Muscle of back (tissue), 11 donors: ENCODE data around the gene ABHD11. TPM values are rescaled to one million over a fixed set of nuclear protein-coding genes. Genes with fewer than 3 reads are reported as not detected.

Experiments used
- DNase-seq, 3 donors: peaks; one replicate each; pipeline versions ENCODE4 v3.0.0 to v3.0.0-alpha.2; 2013
- polyA plus RNA-seq, 10 donors: library from polyadenylated mRNA; unstranded; fragments of 120-200 nt; gene quantifications; one replicate each; pipeline ENCODE4 v1.2.1, GENCODE V29; 2013; ENCODE audit not compliant: insufficient read length in 10 of 10

Gene ABHD11
- polyA plus RNA-seq, 10 donors: 8.6 to 14.4 (median 10.9) TPM

DNA sequence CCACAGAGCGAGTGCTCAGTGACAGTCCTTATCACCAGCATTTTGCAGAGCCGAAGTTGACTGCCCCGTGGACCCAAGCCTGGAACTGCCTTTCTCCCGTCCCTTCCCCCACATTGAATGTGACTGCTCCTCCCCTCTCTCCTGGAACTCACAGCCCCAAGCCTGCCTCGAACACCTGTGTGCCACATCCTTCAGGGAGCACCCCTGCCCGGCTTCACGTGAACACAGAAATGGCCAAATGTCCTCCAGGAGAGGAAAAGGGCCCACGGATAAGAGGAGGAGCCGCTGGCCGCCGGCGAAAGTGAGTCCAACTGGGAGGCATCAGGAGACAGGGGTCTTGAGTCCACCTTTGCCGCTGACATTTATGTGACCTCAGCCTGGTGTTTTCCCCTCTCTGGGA is 35.4 kb downstream of the ABHD11 start:
- no peak for DNase-seq

DNA sequence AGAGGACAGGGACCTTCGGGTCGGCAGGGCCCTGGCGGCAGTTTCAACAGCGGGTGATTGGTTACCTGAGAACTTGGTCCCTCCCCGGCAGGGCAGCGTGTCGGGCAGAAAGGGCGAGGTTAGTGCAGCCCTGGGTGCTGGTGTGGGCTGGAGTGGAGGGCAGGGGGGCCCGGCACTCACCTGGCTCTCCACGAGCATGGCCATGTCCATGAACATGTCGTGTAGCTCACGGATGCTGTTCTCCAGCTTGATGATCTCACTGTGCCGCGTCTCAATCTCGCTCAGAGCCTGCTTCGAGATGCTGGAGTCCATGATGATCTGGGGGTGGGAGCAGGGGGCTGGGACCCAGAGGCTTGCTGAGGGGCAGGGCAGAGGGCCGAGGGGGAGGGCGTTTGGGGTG is 35.9 kb downstream of the ABHD11 start:
- DNase-seq: no peak

DNA sequence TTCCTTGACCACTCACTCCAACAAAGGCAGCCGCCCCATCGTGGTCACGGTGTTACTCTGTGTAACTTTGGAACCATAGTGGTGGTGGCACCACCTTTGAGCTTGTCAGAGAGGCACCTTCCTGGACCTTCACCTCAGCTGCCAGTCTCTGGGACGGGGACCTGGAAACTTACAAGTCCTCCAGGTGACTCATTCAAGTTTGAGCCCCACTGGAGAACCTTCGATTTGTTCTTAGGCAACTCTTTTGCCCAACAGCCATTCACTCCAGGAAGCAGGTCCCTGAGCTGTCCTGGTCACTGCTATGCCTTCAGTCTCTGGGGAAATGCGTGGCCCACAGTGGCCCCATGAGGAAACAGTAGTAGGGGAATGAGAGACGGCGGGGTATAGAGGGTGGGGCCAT is 36.4 kb downstream of the ABHD11 start:
- no peak for DNase-seq

DNA sequence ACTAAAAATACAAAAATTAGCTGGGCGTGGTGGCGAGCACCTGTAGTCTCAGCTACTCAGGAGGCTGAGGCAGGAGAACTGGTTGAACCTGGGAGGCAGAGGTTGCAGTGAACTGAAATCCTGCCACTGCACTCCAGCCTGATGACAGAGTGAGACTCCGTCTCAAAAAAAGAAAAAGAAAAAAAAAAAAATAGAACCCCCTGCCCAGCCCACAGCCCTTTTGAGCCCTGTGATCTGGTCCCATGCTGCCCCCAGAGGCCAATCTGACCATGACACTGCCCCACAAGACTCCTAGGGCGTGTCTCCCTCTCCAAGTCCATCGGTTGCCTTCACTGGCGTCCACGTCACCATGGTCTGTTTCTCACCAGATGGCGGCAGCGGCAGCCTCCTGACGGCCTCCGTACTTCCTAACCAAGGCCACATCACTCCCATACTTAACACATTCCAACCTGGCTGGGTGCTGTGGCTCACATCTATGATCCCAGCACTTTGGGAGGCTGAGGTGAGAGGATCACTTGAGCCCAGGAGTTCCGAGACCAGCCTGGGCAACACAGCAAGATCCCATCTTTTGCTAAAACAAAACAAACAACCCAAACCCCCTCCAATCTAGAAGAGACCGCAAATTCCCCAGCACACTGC is 37.1 kb downstream of the ABHD11 start:
- DNase-seq: peak in 2 of 3 donors; percentile 39 to 41

DNA sequence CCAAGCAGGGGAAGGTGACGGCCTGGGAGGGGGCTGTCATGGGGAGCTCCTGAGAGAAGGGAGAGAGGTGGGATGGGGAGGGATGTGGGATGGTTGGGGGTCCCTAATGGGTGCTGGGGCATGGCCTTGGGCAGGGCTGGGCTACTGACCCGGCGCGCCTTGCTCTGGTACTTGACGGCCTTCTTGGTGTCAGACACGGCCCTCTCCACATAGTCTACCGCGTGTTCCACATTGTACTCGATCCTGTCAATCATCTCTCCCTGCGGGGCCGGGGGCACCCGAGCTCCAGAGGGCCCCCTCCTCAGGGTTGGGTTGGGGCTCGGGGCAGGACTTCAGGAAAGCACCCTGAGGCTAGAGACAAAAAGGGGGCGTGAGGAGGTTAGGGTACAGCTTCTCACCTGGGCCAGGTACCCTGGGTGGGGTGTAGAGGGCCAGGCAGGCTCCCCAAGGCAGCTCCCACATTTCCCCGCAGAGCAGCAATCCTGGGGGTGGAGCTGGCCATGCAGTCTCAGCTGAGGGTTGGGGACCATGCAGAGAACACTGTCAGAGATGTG is 37.9 kb downstream of the ABHD11 start:
- no peak for DNase-seq

DNA sequence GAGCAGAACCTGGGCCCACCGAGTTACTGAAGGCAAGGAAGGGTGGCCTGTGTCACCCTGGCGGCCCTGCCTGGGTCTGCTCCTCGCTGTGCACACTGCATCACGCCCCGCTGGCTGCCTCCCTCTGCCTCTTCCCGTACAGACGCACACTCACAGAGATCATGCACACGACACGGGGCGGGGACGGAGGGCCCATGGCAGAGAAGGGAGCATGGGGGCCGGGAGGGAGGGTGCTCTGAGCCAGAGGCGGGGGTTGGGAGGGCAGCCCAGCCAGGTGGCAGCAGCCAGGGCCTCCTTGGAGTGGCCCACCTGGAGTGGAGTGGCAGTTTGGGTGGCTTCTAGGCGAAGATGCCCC is 38.6 kb downstream of the ABHD11 start:
- no peak for DNase-seq

DNA sequence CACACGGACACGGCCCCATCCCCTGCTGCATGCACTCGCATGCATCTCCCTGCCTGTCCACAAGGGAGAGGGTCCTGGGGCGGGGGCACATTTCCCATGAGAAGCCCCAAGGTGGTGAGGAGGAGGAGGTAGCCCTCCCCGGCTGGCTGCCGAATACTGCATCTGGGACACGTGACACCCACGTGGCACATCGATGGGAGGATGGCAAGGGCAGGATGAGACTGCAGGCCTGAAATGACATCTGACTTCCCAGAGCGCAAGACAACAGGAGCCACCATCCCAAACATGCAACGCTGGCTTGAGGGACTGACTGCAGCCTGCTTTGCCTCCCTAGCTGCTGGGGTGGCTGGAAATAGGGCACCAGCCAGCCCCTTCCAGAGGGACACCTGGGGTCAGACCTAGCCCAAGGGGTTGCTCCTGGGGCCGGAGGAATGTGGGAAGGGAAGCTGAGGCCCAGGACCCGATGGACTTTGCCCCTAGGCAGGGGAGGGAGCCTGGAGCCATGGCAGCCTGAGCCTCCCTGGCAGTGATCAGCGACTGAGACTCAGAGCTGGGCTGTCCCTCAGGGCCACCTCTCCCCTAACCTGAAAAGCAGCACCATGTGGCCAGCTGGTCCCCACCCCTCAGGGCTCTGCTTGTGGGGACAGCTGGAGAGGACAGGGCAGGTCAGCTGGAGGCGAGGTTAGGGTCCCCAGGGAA is 39.1 kb downstream of the ABHD11 start:
- DNase-seq: no peak

DNA sequence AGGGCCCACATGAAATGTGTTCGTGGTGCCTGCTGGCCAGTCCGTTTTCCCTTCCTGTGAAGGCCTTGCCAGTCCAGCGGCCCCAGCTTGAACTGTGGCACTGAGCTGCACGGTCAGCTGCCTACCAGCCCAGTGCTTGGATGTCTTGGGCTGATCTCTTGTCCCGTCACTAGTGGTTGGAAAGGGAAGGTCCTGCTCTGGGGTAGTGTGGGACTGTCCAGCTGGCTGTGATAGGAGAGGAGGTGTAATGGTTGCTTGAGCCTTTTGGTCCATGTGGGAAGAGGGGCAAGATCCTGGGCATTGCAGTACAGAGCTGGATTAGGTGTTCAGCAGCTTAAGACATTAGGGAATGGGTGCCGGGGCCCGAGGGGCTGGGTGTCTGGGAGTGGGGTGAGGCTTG is 40.2 kb downstream of the ABHD11 start:
- DNase-seq: no peak

DNA sequence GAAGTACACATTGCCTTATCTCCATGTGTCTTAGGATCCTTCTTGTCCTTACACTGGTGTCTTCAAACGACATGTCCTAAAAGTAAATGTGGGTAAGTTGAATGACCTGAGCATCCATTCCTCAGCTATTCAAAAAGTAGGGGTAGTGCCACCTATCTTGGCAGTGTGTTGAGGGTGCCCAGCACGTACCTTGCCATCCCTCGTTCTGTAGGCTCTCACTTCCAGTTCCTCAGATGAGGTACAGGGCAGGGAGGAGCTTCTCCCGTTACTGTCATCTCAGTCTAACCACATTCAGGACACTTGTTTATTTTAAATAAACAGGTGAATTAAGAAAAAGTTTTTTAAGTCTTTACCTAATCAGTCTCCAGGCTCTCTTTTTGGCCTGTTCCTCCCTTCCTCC is 42.2 kb downstream of the ABHD11 start:
- no peak for DNase-seq

DNA sequence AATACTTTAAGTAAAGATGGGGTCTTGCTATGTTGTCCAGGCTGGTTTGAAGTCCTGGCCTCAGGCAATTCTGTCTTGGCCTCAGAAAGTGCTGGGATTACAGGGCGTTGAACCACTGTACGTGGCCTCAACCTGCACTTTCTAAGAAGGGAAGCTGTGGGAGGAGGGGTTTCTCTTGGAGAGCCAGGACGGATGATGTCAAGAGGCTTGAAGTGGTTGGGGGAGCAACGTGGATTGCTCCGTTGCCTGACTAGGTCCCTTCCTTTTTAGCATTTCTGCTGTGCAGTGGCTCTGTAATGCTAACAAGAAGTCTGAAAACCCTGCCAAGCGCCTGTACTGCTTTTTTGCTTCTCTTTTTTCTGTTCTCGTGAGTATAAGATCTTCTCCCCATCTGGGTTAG is 48.0 kb downstream of the ABHD11 start:
- no peak for DNase-seq

DNA sequence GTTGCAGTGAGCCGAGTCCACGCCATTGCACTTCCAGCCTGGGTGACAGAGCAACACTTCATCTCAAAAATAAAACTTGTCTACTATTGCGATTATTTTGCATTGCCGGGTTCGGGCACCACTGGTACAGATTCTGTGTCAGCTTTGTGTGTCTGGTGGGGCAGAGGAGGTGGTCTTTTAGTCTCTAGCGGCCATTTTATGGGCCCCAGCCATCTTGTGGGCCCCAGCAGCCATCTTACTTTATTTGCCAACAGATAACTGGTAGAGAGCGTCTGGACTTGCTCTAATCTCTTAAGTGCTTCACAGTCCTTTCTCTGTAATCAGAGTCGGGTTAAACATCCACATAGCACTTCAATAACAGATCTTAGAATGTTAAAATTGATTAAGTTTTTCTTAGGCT is 50.3 kb downstream of the ABHD11 start:
- no peak for DNase-seq

Other genes with a start within 250 kb of the ABHD11 start
- gene BAZ1B, start 216.5 kb downstream of the ABHD11 start, polyA plus RNA-seq: 10 to 100 TPM; 46.3 to 60.5 (median 50.3) TPM
- 10 to 100 TPM; 27.2 to 34.7 (median 31.0) TPM for gene BCL7B, start 181.1 kb downstream of the ABHD11 start, polyA plus RNA-seq
- 10 to 100 TPM; 21.1 to 33.8 (median 26.3) TPM for gene TBL2, start 160.2 kb downstream of the ABHD11 start, polyA plus RNA-seq
- 1 to 10 TPM in 2 of 10 donors, under 1 TPM in 7, not detected in 1; 0.13 to 1.3 (median 0.22) TPM for gene MLXIPL, start 114.3 kb downstream of the ABHD11 start, polyA plus RNA-seq
- 1 to 10 TPM; 1.9 to 4.4 (median 2.6) TPM for gene VPS37D, start 71.0 kb downstream of the ABHD11 start, polyA plus RNA-seq
- 1 to 10 TPM; 5.6 to 7.4 (median 6.6) TPM for gene DNAJC30, start 55.3 kb downstream of the ABHD11 start, polyA plus RNA-seq
- gene BUD23, start 55.2 kb downstream of the ABHD11 start, polyA plus RNA-seq: 10 to 100 TPM; 65.5 to 73.3 (median 69.5) TPM
- gene STX1A, start 19.1 kb downstream of the ABHD11 start, polyA plus RNA-seq: 10 to 100 TPM in 5 of 10 donors, 1 to 10 TPM in 5; 6.2 to 12.2 (median 9.9) TPM
- gene CLDN3, start 31.5 kb upstream of the ABHD11 start, polyA plus RNA-seq: under 1 TPM in 6 of 10 donors, not detected in 4; 0.16 to 0.29 (median 0.24) TPM
- gene CLDN4, start 92.2 kb upstream of the ABHD11 start, polyA plus RNA-seq: 1 to 10 TPM in 3 of 10 donors, under 1 TPM in 7; 0.22 to 7.9 (median 0.54) TPM
- 1 to 10 TPM in 6 of 10 donors, under 1 TPM in 4; 0.45 to 1.8 (median 1.2) TPM for gene METTL27, start 103.7 kb upstream of the ABHD11 start, polyA plus RNA-seq
- gene TMEM270, start 122.4 kb upstream of the ABHD11 start, polyA plus RNA-seq: not detected